Measurements from ENCODE around the gene COMMD1. TPM values are rescaled to one million over a fixed set of nuclear protein-coding genes. Genes with fewer than 3 reads are reported as not detected.

The COMMD1 gene
- total RNA-seq, 4 donors from 2014 or later: 46.2 to 51.7 (median 46.7) TPM

DNA sequence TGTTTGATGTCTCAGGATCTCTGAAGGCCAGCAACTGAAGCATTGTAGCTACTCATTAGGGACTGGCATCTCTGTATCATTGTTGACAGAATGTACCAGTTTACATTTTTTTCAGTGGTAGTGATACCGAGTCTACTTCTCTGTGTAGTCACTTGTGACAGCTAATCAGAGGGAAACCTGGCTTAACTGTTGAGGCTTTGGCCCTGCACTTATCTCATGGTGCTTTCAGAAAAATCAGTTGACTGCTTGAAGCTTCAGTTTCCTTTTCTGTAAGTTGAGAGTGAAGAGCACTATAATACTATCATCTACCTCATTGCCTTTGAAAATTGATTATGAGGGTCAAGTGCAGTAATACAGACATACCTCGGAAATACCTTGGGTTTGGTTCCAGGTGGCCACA is 90.0 kb downstream of the COMMD1 start:
- TF ChIP-seq CTCF (IDR thresholded peaks at IDR 0.05; ENCODE audit: low read depth): no peak

DNA sequence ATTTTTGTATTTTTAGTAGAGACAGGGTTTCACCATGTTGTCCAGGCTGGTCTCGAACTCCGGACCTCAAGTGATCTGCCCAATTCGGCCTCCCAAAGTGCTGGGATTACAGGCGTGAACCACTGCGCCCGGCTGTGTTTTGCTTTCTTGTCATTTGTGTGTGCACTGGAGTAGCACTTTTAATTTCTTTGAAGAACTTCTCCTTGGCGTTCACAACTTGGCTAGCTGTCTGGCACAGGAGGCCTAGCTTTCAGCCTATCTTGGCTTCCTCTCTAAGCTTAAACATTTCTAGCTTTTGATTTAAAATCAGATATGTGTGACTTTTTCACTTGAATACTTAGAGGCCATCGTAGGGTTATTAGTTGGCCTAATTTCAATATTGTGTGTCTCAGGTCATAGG is 93.0 kb downstream of the COMMD1 start:
- TF ChIP-seq CTCF (IDR thresholded peaks at IDR 0.05; ENCODE audit: low read depth): no peak

GRCh38 chr2:62000538-62000937 is 95.1 kb downstream of the COMMD1 start:
- TF ChIP-seq CTCF (IDR thresholded peaks at IDR 0.05; ENCODE audit: low read depth): no peak

GRCh38 chr2:62001431-62001830 is 96.0 kb downstream of the COMMD1 start:
- no peak for TF ChIP-seq CTCF (IDR thresholded peaks at IDR 0.05; ENCODE audit: low read depth)

DNA sequence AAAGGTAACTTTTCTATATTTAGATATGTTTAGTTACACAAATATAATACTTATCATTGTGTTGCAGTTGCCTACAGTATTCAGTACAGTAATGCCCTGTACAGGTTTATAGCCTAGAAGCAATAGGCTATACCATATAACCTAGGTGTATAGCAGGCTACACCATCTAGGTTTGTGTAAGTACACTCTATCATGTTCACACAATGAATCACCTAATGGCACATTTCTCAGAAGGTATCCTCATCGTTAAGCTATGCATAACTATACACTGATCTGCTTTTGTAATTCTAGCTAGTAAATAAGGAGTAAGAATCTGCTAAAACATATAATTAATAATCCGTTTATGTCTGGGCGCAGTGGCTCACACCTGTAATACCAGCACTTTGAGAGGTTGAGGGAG is 102.1 kb downstream of the COMMD1 start:
- no peak for TF ChIP-seq CTCF (IDR thresholded peaks at IDR 0.05; ENCODE audit: low read depth)

GRCh38 chr2:62010632-62011256 is 105.3 kb downstream of the COMMD1 start:
- TF ChIP-seq CTCF (IDR thresholded peaks at IDR 0.05; ENCODE audit: low read depth): no peak

GRCh38 chr2:62013641-62014040 is 108.2 kb downstream of the COMMD1 start:
- no peak for TF ChIP-seq CTCF (IDR thresholded peaks at IDR 0.05; ENCODE audit: low read depth)
